Measurements from ENCODE around the gene ATAT1.

The ATAT1 gene

DNA sequence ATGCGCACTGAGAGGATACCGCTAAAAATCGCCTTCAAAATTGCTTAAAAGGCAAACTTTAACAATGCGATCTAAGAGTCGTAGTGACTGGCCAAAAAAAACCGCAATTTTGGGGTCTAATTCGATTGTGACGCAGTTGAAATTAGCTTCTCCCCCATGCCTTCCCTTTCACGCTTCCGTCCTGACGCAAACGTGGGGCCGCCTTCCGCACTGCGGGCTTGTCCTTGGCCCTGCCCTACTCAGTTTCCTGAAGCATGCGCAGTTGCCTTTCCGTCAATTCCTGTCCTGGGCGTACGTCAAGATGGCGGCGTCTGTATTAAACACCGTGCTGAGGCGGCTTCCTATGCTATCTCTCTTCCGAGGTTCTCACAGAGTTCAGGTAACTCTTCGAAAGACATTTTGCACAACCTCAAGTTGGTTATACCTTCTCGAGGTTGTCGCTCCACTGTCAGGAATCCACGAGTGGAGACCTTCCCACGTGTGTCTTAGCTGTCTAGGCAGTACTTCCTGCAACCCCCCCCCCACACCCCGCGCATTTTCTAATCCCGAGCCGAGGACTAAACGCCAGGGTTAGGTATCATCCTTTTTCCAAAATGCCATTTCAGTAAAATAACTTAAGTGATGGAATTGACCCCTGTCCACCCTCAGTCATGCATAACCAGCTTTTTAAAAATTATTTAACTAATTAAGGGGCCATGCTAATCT is 9.0 kb upstream of the ATAT1 start, which contains the start of gene MRPS18B:
Gene MRPS18B (plus strand): TSS at position 276 of the 705 bp plus-strand sequence. CDS start 26 bp downstream, at position 302.
- no peaks in the 10 kb centered on the region for H3K9me3 Mint-ChIP-seq (ENCODE audit: low read depth)
- no peaks in the 10 kb centered on the region for H3K27me3 Mint-ChIP-seq
- H3K4me3 Mint-ChIP-seq = peak within 1 kb of the TSS; percentile 99
- H3K27ac Mint-ChIP-seq = peak within 1 kb of the TSS; percentile 100
- peaks cover 39% of the 10 kb centered on the region for H3K4me1 Mint-ChIP-seq (ENCODE audit: low read depth)
- H3K36me3 Mint-ChIP-seq = peaks cover 27% of the 10 kb centered on the region

DNA sequence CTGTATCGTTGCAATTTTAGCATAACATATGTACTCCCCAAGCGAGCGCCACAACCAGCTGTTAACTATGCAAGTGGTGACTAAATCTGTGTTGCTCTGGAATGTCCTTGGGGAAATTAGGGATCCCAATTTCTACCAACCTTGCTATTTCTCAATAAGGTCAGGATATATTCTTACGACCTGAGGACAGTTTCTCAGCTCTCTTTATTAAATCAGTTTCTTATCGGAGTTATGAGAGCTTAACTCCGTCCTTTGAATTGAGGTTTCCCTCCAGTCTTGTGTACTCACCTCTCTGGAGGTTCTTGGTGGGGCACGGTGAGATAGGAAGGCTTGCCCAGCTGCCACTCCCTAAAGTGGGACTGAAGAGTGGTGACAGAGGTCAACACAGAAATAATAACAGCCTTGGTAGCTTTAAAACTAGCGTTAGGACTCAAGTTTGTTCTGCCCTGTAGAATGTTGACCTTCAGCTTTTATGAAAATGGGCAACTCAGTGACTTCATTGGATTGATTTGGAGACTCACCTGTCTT is 8.3 kb upstream of the ATAT1 start:
- peaks cover 26% of the 10 kb centered on the region for H3K36me3 Mint-ChIP-seq
- H3K27ac Mint-ChIP-seq = peak overlapping the region; percentile 100
- no peaks in the 10 kb centered on the region for H3K27me3 Mint-ChIP-seq
- H3K9me3 Mint-ChIP-seq (ENCODE audit: low read depth) = no peaks in the 10 kb centered on the region
- H3K4me3 Mint-ChIP-seq = peak overlapping the region; percentile 99
- H3K4me1 Mint-ChIP-seq (ENCODE audit: low read depth) = peaks cover 33% of the 10 kb centered on the region

DNA sequence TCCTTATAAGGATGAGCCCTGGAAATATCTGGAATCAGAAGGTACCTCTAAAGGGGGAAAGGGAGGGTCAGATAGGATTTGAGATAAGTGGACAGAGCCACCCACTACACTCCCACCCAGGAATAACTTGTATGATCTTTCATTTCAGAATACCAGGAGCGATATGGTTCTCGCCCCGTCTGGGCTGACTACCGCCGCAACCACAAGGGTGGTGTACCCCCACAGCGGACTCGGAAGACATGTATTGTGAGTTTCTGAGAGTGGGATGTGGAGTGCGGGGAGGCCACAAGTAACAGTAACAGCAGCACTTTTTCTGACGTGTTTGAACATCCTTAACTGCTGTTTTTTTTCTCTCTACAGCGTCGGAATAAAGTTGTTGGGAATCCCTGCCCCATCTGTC is 7.1 kb upstream of the ATAT1 start:
- Mint-ChIP-seq H3K4me3 (peak overlapping the region; percentile 99), H3K27ac (peak overlapping the region; percentile 100), H3K36me3 (peaks cover 20% of the 10 kb centered on the region), H3K4me1 (ENCODE audit: low read depth) (peaks cover 21% of the 10 kb centered on the region), H3K27me3 (no peaks in the 10 kb centered on the region), H3K9me3 (ENCODE audit: low read depth) (no peaks in the 10 kb centered on the region)

DNA sequence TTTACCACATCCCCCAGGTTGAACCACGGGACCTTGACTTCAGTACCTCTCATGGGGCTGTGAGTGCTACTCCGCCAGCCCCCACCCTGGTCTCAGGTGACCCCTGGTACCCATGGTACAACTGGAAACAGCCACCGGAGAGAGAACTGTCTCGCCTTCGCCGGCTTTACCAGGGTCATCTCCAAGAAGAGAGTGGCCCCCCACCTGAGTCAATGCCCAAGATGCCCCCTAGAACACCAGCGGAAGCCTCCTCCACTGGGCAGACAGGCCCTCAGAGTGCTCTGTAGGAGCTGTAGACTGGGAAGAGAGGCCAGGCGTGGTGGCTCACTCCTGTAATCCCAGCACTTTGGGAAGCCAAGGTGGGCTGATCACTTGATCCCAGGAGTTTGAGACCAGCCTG is 1.2 kb upstream of the ATAT1 start:
- H3K27ac Mint-ChIP-seq = peak overlapping the region; percentile 92
- peaks cover 3% of the 10 kb centered on the region for H3K36me3 Mint-ChIP-seq
- no peaks in the 10 kb centered on the region for H3K27me3 Mint-ChIP-seq
- H3K4me3 Mint-ChIP-seq = no peak overlapping the region
- H3K9me3 Mint-ChIP-seq (ENCODE audit: low read depth) = no peaks in the 10 kb centered on the region
- H3K4me1 Mint-ChIP-seq (ENCODE audit: low read depth) = peaks cover 23% of the 10 kb centered on the region

- Mint-ChIP-seq H3K36me3 (peaks cover 11% of the 10 kb centered on the region), H3K9me3 (ENCODE audit: low read depth) (no peaks in the 10 kb centered on the region), H3K27me3 (no peaks in the 10 kb centered on the region), H3K4me1 (ENCODE audit: low read depth) (peaks cover 8% of the 10 kb centered on the region), H3K4me3 (no peak overlapping the region), H3K27ac (no peak overlapping the region)
Observed at GRCh38 chr6:30635834-30636233, 9.2 kb downstream of the ATAT1 start.

GRCh38 chr6:30640481-30640880 is 13.8 kb downstream of the ATAT1 start:
- Mint-ChIP-seq H3K4me1 (ENCODE audit: low read depth) (peaks cover 23% of the 10 kb centered on the region), H3K9me3 (ENCODE audit: low read depth) (no peaks in the 10 kb centered on the region), H3K36me3 (peaks cover 5% of the 10 kb centered on the region), H3K27ac (peak overlapping the region; percentile 88), H3K4me3 (no peak overlapping the region), H3K27me3 (no peaks in the 10 kb centered on the region)

GRCh38 chr6:30641048-30641447 is 14.4 kb downstream of the ATAT1 start:
- peaks cover 28% of the 10 kb centered on the region for H3K4me1 Mint-ChIP-seq (ENCODE audit: low read depth)
- no peaks in the 10 kb centered on the region for H3K27me3 Mint-ChIP-seq
- peaks cover 6% of the 10 kb centered on the region for H3K36me3 Mint-ChIP-seq
- no peaks in the 10 kb centered on the region for H3K9me3 Mint-ChIP-seq (ENCODE audit: low read depth)
- H3K27ac Mint-ChIP-seq = peak overlapping the region; percentile 88
- peak overlapping the region; percentile 61 for H3K4me3 Mint-ChIP-seq

- Mint-ChIP-seq H3K4me1 (ENCODE audit: low read depth) (peaks cover 42% of the 10 kb centered on the region), H3K27me3 (no peaks in the 10 kb centered on the region), H3K9me3 (ENCODE audit: low read depth) (no peaks in the 10 kb centered on the region), H3K4me3 (no peak overlapping the region), H3K36me3 (peaks cover 7% of the 10 kb centered on the region), H3K27ac (peak overlapping the region; percentile 16)
Observed at GRCh38 chr6:30643656-30644055, 17.0 kb downstream of the ATAT1 start.

GRCh38 chr6:30644769-30645168 is 18.1 kb downstream of the ATAT1 start:
- no peaks in the 10 kb centered on the region for H3K27me3 Mint-ChIP-seq
- no peaks in the 10 kb centered on the region for H3K9me3 Mint-ChIP-seq (ENCODE audit: low read depth)
- H3K4me3 Mint-ChIP-seq = no peak overlapping the region
- H3K4me1 Mint-ChIP-seq (ENCODE audit: low read depth) = peaks cover 45% of the 10 kb centered on the region
- no peak overlapping the region for H3K27ac Mint-ChIP-seq
- H3K36me3 Mint-ChIP-seq = peaks cover 7% of the 10 kb centered on the region

- H3K27ac Mint-ChIP-seq = peak overlapping the region; percentile 78
- H3K9me3 Mint-ChIP-seq (ENCODE audit: low read depth) = no peaks in the 10 kb centered on the region
- peaks cover 3% of the 10 kb centered on the region for H3K36me3 Mint-ChIP-seq
- H3K4me3 Mint-ChIP-seq = peak overlapping the region; percentile 92
- H3K27me3 Mint-ChIP-seq = no peaks in the 10 kb centered on the region
- H3K4me1 Mint-ChIP-seq (ENCODE audit: low read depth) = peaks cover 35% of the 10 kb centered on the region
Observed at GRCh38 chr6:30645989-30646388, 19.3 kb downstream of the ATAT1 start.

DNA sequence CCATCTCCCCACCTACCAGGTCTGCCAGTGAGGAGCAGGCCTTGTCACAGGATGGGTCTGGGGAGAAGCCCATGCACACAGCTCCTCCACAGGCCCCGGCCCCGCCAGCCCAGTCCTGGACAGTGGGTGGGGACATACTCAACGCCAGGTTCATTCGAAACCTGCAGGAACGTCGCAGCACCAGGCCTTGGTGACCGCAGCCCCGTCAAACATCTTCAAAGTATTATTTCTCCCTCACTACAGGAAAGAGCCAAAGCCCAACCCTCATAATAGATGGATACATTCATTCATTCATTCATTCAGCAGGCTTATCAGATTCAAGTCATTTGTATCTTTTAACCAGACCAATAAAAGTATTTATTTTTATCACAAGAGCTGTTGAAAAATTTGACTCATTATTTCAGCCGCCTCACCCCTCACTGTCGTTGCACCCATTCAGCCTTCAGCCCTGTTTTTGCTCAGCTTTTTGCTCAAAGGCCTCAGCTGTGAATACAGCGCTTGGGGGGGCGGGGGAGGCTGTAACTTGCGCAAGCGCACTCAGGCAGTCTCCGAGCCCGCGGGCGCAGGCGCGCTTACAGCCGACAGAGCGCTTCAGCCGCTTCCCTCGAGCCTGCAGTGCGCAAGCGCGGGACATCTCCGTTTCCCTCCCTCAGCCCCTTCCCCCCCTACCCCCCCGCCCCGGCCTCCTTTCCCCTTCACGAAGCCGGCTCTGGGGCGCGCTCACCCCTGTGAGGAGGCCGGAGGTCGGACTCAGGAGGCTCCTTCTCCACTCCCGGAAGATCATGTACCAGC is 20.0 kb downstream of the ATAT1 start, which contains the start of gene C6orf136:
Gene C6orf136 (plus strand): TSS at position 684 of the 792 bp plus-strand sequence. CDS start 99 bp downstream, at position 783.
- peaks cover 2% of the 10 kb centered on the region for H3K36me3 Mint-ChIP-seq
- peaks cover 30% of the 10 kb centered on the region for H3K4me1 Mint-ChIP-seq (ENCODE audit: low read depth)
- no peaks in the 10 kb centered on the region for H3K27me3 Mint-ChIP-seq
- H3K27ac Mint-ChIP-seq = peak within 1 kb of the TSS; percentile 85
- H3K4me3 Mint-ChIP-seq = peak within 1 kb of the TSS; percentile 92
- H3K9me3 Mint-ChIP-seq (ENCODE audit: low read depth) = no peaks in the 10 kb centered on the region

DNA sequence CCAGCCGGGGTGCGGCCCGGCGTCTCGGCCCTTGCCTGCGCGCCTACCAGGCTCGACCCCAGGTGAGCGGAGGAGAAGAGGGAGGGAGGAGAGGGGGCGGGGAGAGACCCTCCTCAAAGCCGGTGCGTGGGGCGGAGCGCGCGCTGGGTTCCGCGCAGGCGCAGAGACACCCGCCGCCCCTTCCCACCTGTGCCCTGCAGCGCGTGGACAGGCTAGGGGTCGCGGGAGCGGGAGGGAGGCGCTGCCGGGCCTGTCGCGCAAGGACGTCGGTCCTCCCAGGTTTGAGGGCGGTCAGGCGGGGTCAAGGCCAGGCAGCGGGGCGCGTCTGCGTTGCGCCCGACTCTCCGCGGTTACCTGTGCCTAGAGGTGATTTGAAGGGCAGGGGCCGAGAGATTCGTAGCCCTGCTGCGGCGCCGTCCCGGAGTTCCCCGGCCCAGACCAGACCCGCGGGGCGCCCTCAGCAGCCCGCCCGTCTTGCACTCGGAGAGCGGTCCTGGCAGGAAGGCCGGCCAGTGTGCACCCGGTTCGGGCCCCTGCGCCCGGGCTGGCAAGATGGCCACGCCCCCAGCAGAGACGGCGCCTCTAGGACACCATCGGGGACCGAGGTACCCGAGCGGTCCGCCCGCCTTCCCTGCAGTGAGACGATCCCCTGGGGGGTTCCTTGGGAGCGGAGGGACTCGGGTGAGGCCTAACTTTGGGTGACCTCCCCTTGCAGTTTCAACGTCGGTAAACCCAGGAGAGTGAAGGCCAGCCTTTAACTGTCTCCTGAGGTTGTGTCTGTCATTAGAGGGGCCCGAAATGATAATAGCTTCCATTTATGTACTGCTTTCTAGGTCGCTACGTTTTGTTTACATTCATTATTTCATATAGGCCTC is 20.8 kb downstream of the ATAT1 start:
- Mint-ChIP-seq H3K27ac (peak overlapping the region; percentile 84), H3K27me3 (no peaks in the 10 kb centered on the region), H3K36me3 (peaks cover 2% of the 10 kb centered on the region), H3K4me3 (peak overlapping the region; percentile 92), H3K9me3 (ENCODE audit: low read depth) (no peaks in the 10 kb centered on the region), H3K4me1 (ENCODE audit: low read depth) (peaks cover 27% of the 10 kb centered on the region)

GRCh38 chr6:30651143-30651542 is 24.5 kb downstream of the ATAT1 start:
- Mint-ChIP-seq H3K4me3 (no peak overlapping the region), H3K9me3 (ENCODE audit: low read depth) (no peaks in the 10 kb centered on the region), H3K4me1 (ENCODE audit: low read depth) (peaks cover 15% of the 10 kb centered on the region), H3K36me3 (peaks cover 4% of the 10 kb centered on the region), H3K27ac (no peak overlapping the region), H3K27me3 (no peaks in the 10 kb centered on the region)
